PC-3 (cell line): ENCODE results near the gene KRT33B. TPM values are rescaled to one million over a fixed set of nuclear protein-coding genes. Genes with fewer than 3 reads are reported as not detected.
"Not testable (repeated sequence)": the region's sequence is repeated elsewhere in the genome, so short reads cannot be mapped to it uniquely, and the experiment has no call there.

Experiments
- ATAC-seq: fragments of 200-7000 bp; cut with Tn5 transposase; 2 replicates; pipeline ENCODE4 v1.9.1; 2020; ENCODE audit warnings: mild to moderate bottlenecking, moderate library complexity
- BruUV-seq: library from RNA; stranded (reverse); fragments of 400-500 nt; replicated peaks from 2 replicates; lab custom pipeline; 2021; lab: Mats Ljungman, UMichigan
- CTCF ChIA-PET: fragments of 300-600 bp; sonication (Branson Sonifier 250); formaldehyde crosslinking; loops from one replicate; lab custom pipeline; 2022; ENCODE audit warnings: antibody characterized with exemption; lab: Charles Lee
- POLR2A ChIA-PET: fragments of 300-600 bp; sonication (Branson Sonifier 250); formaldehyde crosslinking; loops from one replicate; lab custom pipeline; 2022; ENCODE audit warnings: antibody characterized with exemption; ENCODE audit not compliant: unreplicated experiment; lab: Charles Lee
- DNase-seq: peaks from one replicate; pipeline ENCODE4 v3.0.0-alpha.2; 2015
- H2AFZ ChIP-seq: fragments of 300-600 bp; sonication (generic); 2 replicates; pipeline ENCODE4 v1.6.0; 2016; ENCODE audit warnings: antibody characterized with exemption, low read length
- H3F3A ChIP-seq: fragments of 300-600 bp; sonication (generic); one replicate; pipeline ENCODE4 v1.6.0; 2017; ENCODE audit warnings: antibody characterized with exemption, low read length, control low read depth, mild to moderate bottlenecking; ENCODE audit not compliant: unreplicated experiment
- H3K27ac ChIP-seq: fragments of 300-600 bp; sonication (generic); 2 replicates; pipeline ENCODE4 v1.5.1; 2016; ENCODE audit warnings: mild to moderate bottlenecking, low read length
- H3K27me3 ChIP-seq: fragments of 300-600 bp; sonication (generic); 2 replicates; pipeline ENCODE4 v1.6.1; 2016; ENCODE audit warnings: low read length, mixed read lengths
- H3K36me3 ChIP-seq: fragments of 300-600 bp; sonication (generic); 2 replicates; pipeline ENCODE4 v1.6.1; 2016; ENCODE audit warnings: low read depth, mixed run types, low read length, mixed read lengths
- H3K4me1 ChIP-seq: fragments of 300-600 bp; sonication (generic); 2 replicates; pipeline ENCODE4 v1.5.1; 2016; ENCODE audit warnings: low read length; ENCODE audit not compliant: insufficient read depth
- H3K4me2 ChIP-seq: fragments of 300-600 bp; sonication (generic); 2 replicates; pipeline ENCODE4 v1.6.0; 2016; ENCODE audit warnings: low read length
- H3K4me3 ChIP-seq: fragments of 300-600 bp; sonication (generic); 2 replicates; pipeline ENCODE4 v1.5.1; 2016; ENCODE audit warnings: mild to moderate bottlenecking, low read length, mixed read lengths
- H3K79me2 ChIP-seq: fragments of 300-600 bp; sonication (generic); 2 replicates; pipeline ENCODE4 v1.6.1; 2017; ENCODE audit warnings: low read length, mixed read lengths
- H3K9ac ChIP-seq: fragments of 300-600 bp; sonication (generic); 2 replicates; pipeline ENCODE4 v1.6.0; 2016; ENCODE audit warnings: mild to moderate bottlenecking, low read length
- H3K9me2 ChIP-seq: fragments of 300-600 bp; sonication (generic); replicated peaks from 2 replicates; pipeline ENCODE4 v1.6.1; 2016; ENCODE audit warnings: mixed run types, low read length, mixed read lengths
- H3K9me3 ChIP-seq: fragments of 300-600 bp; sonication (generic); 2 replicates; pipeline ENCODE4 v1.6.1; 2016; ENCODE audit warnings: low read length, mixed read lengths
- H4K20me1 ChIP-seq: fragments of 300-600 bp; sonication (generic); 2 replicates; pipeline ENCODE4 v1.6.1; 2016; ENCODE audit warnings: low read length, mixed read lengths
- CTCF ChIP-seq: fragments of 300-600 bp; sonication (generic); conservative IDR thresholded peaks from 2 replicates; pipeline ENCODE4 v1.5.1; 2017; ENCODE audit warnings: antibody characterized with exemption, low read depth, mild to moderate bottlenecking, low read length
- EZH2 ChIP-seq: fragments of 300-600 bp; sonication (generic); IDR thresholded peaks from one replicate; pipeline ENCODE4 v1.6.1; 2017; ENCODE audit warnings: antibody characterized with exemption, mild to moderate bottlenecking, low read length; ENCODE audit not compliant: unreplicated experiment
- EZH2phosphoT487 ChIP-seq: fragments of 300-600 bp; sonication (generic); IDR thresholded peaks from 2 replicates; pipeline ENCODE4 v1.6.1; 2018; ENCODE audit warnings: mild to moderate bottlenecking, antibody characterized with exemption, low read length, borderline replicate concordance
- intact Hi-C: fragments of 100-400 bp; cut with micrococcal nuclease; formaldehyde crosslinking; loops from 2 replicates; pipeline ENCODE4 v1.9.0; 2023
- total RNA-seq: library from RNA; depleted of rRNA; stranded (reverse); fragments of >200 nt; gene quantifications from 2 replicates; pipeline ENCODE4 v1.2.3, GENCODE V29; 2014

KRT33B gene
- total RNA-seq, 1 experiment from 2014 or later = not detected

GRCh38 chr17:41352597-41353366 is 16.8 kb downstream of the KRT33B start:
- Histone ChIP-seq H3K9ac (no peak overlapping the region), H3K27ac (no peak overlapping the region), H3K27me3 (no peaks in the 10 kb centered on the region), H3F3A (no peaks in the 10 kb centered on the region), H3K9me2 (no peaks in the 10 kb centered on the region), H3K4me1 (no peaks in the 10 kb centered on the region), H3K36me3 (no peaks in the 10 kb centered on the region), H4K20me1 (no peaks in the 10 kb centered on the region), H3K4me3 (no peak overlapping the region), H2AFZ (no peak overlapping the region), H3K9me3 (no peaks in the 10 kb centered on the region), H3K79me2 (no peaks in the 10 kb centered on the region), H3K4me2 (no peak overlapping the region)
- ATAC-seq (peak; percentile 64), DNase-seq (no peak)
- ChIA-PET POLR2A (no interaction called here), CTCF (no interaction called here)
- BruUV-seq = no TSS peak
- intact Hi-C loops = no loop called here
- TF ChIP-seq EZH2 (no peak), CTCF (no peak), EZH2phosphoT487 (no peak)

- CTCF ChIA-PET = no interaction called here
Measured at GRCh38 chr17:41351177-41351576, 18.4 kb downstream of the KRT33B start.

GRCh38 chr17:41350381-41350878 is 19.2 kb downstream of the KRT33B start, which contains the start of gene KRT33A:
KRT33A (minus strand) TSS chr17:41350828; CDS start chr17:41350767, 61 bp downstream.
- intact Hi-C loops, H3K4me2 ChIP-seq, H3K27ac ChIP-seq, H3K79me2 ChIP-seq, H3K9me3 ChIP-seq, H3K36me3 ChIP-seq, H3K4me1 ChIP-seq, H3K4me3 ChIP-seq, DNase-seq, H3K27me3 ChIP-seq, H3F3A ChIP-seq, H3K9ac ChIP-seq, H4K20me1 ChIP-seq, ATAC-seq, BruUV-seq, H3K9me2 ChIP-seq, CTCF ChIA-PET, H2AFZ ChIP-seq: not testable (repeated sequence)
- POLR2A ChIA-PET = interaction anchor here (0.6 kb wide), 1 partner anchor 178 kb away, joined by 3 read pairs; no protein-coding TSS in a partner anchor

More at GRCh38 chr17:41351177-41351576, 18.4 kb downstream of the KRT33B start:
- no peak overlapping the region for H3K4me3 ChIP-seq
- no peak for DNase-seq
- no peaks in the 10 kb centered on the region for H4K20me1 ChIP-seq
- ATAC-seq = no peak
- H3K27ac ChIP-seq = no peak overlapping the region
- H3K27me3 ChIP-seq = no peaks in the 10 kb centered on the region
- no peaks in the 10 kb centered on the region for H3K36me3 ChIP-seq
- no peaks in the 10 kb centered on the region for H3F3A ChIP-seq
- POLR2A ChIA-PET = interaction anchor here (0.6 kb wide), 1 partner anchor 18 kb away, joined by 3 read pairs; the partner anchor contains the start of gene KRT33B
- no peaks in the 10 kb centered on the region for H3K79me2 ChIP-seq
- H3K4me1 ChIP-seq = no peaks in the 10 kb centered on the region
- no peak overlapping the region for H3K9ac ChIP-seq
- H3K9me3 ChIP-seq = no peaks in the 10 kb centered on the region
- intact Hi-C loops = no loop called here
- TF ChIP-seq EZH2phosphoT487 = no peak
- TF ChIP-seq CTCF = no peak
- BruUV-seq = no TSS peak
- H3K4me2 ChIP-seq = no peak overlapping the region
- H2AFZ ChIP-seq = no peak overlapping the region
- H3K9me2 ChIP-seq = no peaks in the 10 kb centered on the region
